ENCODE data around the gene ARHGEF16.

- TF ChIP-seq POLR2A (IDR thresholded peaks at IDR 0.05; ENCODE audit: low read length) (no peak), GATA1 (IDR thresholded peaks at IDR 0.05; ENCODE audit: low read depth, low read length) (no peak)
These were observed 3.5 kb upstream of the ARHGEF16 start for GRCh38 chr1:3450983-3451382.
